Endothelial cell of umbilical vein (primary cell): Measurements from ENCODE around the gene GUCY1B1. TPM values are rescaled to one million over a fixed set of nuclear protein-coding genes. Genes with fewer than 3 reads are reported as not detected.

Experiments used
- BruUV-seq: library from RNA; stranded (reverse); fragments of 400-500 nt; replicated peaks from 2 replicates; lab custom pipeline; 2021; lab: Mats Ljungman, UMichigan
- CTCF ChIA-PET: fragments of 300-600, 350-600 bp; sonication (Branson Sonifier 250); formaldehyde crosslinking; loops from one replicate; lab custom pipeline; 2021; ENCODE audit warnings: antibody characterized with exemption, inconsistent platforms; lab: Charles Lee
- POLR2A ChIA-PET: fragments of 300-600, 350-600 bp; sonication (Branson Sonifier 250); formaldehyde crosslinking; loops from one replicate; lab custom pipeline; 2021; ENCODE audit warnings: antibody characterized with exemption, inconsistent platforms; lab: Charles Lee
- DNase-seq: peaks from one replicate; pipeline ENCODE4 v3.0.0-alpha.2; 2011; ENCODE audit warnings: low read depth, low spot score
- FAIRE-seq: peaks from 2 replicates; lab custom pipeline; 2011; peaks lifted over from hg19 to GRCh38; lab: Jason Lieb, UNC
- H2AFZ ChIP-seq: 2 replicates; pipeline ENCODE4 v1.6.0; 2012; ENCODE audit warnings: low read depth, low read length, control low read depth, inconsistent platforms
- H3K27ac ChIP-seq: 2 replicates; pipeline ENCODE4 v1.5.1; 2011; ENCODE audit warnings: low read depth, mild to moderate bottlenecking, control low read depth, low read length, moderate library complexity; ENCODE audit not compliant: insufficient read depth
- H3K27me3 ChIP-seq, 2 experiments: 2 replicates each; pipeline versions ENCODE4 v1.6.0 to v1.6.1; 2011; ENCODE audit warnings: low read length in 2 of 2, mixed read lengths in 1 of 2; ENCODE audit not compliant: control insufficient read depth in 2 of 2, insufficient read depth in 2 of 2
- H3K36me3 ChIP-seq, 2 experiments: 2 replicates in 1 of 2; 3 replicates in 1 of 2; pipeline ENCODE4 v1.5.1; 2011; ENCODE audit warnings: low read length in 2 of 2, mild to moderate bottlenecking in 1 of 2, moderate library complexity in 1 of 2; ENCODE audit not compliant: control insufficient read depth in 2 of 2, insufficient read depth in 2 of 2; ENCODE audit errors: extremely low read depth in 1 of 2
- H3K4me1 ChIP-seq: 3 replicates; pipeline ENCODE4 v1.5.1; 2011; ENCODE audit warnings: mild to moderate bottlenecking, low read length; ENCODE audit not compliant: control insufficient read depth, insufficient read depth; ENCODE audit errors: extremely low read depth
- H3K4me2 ChIP-seq: 2 replicates; pipeline ENCODE4 v1.6.1; 2011; ENCODE audit warnings: low read length, control low read depth, mixed read lengths; ENCODE audit not compliant: insufficient read depth
- H3K4me3 ChIP-seq, 3 experiments: fragments of 200-600 bp in 1 of 3; sonication (generic), shearing (Covaris generic) in 1 of 3; replicated peaks in 1 of 3; 2 replicates each; pipeline ENCODE4 v1.5.1; 2011 to 2016; ENCODE audit warnings: control low read depth in 3 of 3, low read length in 3 of 3, mild to moderate bottlenecking in 2 of 3, inconsistent platforms in 1 of 3, low read depth in 1 of 3, moderate library complexity in 1 of 3; ENCODE audit not compliant: insufficient read depth in 1 of 3
- H3K79me2 ChIP-seq: 2 replicates; pipeline ENCODE4 v1.6.0; 2012; ENCODE audit warnings: low read length, inconsistent platforms; ENCODE audit not compliant: control insufficient read depth, insufficient read depth
- H3K9ac ChIP-seq: replicated peaks from 2 replicates; pipeline ENCODE3; 2011; ENCODE audit warnings: low read length, control low read depth; ENCODE audit not compliant: insufficient read depth; ENCODE audit errors: extremely low read depth
- H3K9me1 ChIP-seq: replicated peaks from 3 replicates; pipeline ENCODE4 v1.6.0; 2011; ENCODE audit warnings: mild to moderate bottlenecking, low read length; ENCODE audit not compliant: control insufficient read depth, insufficient read depth; ENCODE audit errors: extremely low read depth
- H3K9me3 ChIP-seq: replicated peaks from 2 replicates; pipeline ENCODE4 v1.5.1; 2012; ENCODE audit warnings: low read length, inconsistent platforms; ENCODE audit not compliant: control insufficient read depth, insufficient read depth
- H4K20me1 ChIP-seq: replicated peaks from 2 replicates; pipeline ENCODE3; 2011; ENCODE audit warnings: mild to moderate bottlenecking, low read length; ENCODE audit not compliant: control insufficient read depth, insufficient read depth; ENCODE audit errors: extremely low read depth
- EZH2 ChIP-seq: IDR thresholded peaks from 2 replicates; pipeline ENCODE4 v1.6.1; 2012; ENCODE audit warnings: borderline replicate concordance, low read depth, mild to moderate bottlenecking, moderate library complexity, low read length, inconsistent platforms; ENCODE audit not compliant: severe bottlenecking
- FOS ChIP-seq: IDR thresholded peaks from 2 replicates; pipeline ENCODE4 v1.6.1; 2011; ENCODE audit warnings: mild to moderate bottlenecking, low read length, moderate library complexity, borderline replicate concordance; ENCODE audit not compliant: insufficient read depth
- GATA2 ChIP-seq: IDR thresholded peaks from 2 replicates; pipeline ENCODE4 v1.7.0; 2011; ENCODE audit warnings: low read depth, mild to moderate bottlenecking, moderate library complexity, mixed read lengths, low read length; ENCODE audit not compliant: insufficient read length, insufficient read depth
- JUN ChIP-seq: IDR thresholded peaks from 2 replicates; pipeline ENCODE4 v1.6.1; 2011; ENCODE audit warnings: borderline replicate concordance, low read depth; ENCODE audit not compliant: insufficient read length, insufficient read depth
- MYC ChIP-seq: IDR thresholded peaks from one replicate; pipeline ENCODE4 v1.6.1; 2011; ENCODE audit warnings: mild to moderate bottlenecking, low read depth, low read length
- POLR2A ChIP-seq: IDR thresholded peaks from 2 replicates; pipeline ENCODE4 v1.6.1; 2012; ENCODE audit warnings: low read depth, mild to moderate bottlenecking, control low read depth, low read length
- POLR2AphosphoS5 ChIP-seq: IDR thresholded peaks from 2 replicates; pipeline ENCODE4 v1.6.1; 2012; ENCODE audit warnings: low read depth, mild to moderate bottlenecking, control low read depth, low read length, moderate library complexity; ENCODE audit not compliant: insufficient read depth
- dilution Hi-C: fragments of 300-500 bp; cut with MboI; formaldehyde crosslinking; loops from one replicate; pipeline ENCODE4 v1.15.0; 2019; ENCODE audit warnings: low sequenced_read_pairs; ENCODE audit not compliant: extremely low pct_ligation_motif_present
- intact Hi-C: fragments of 100-400 bp; cut with micrococcal nuclease; formaldehyde crosslinking; loops from one replicate; pipeline ENCODE4 v1.10.0; 2022
- polyA plus RNA-seq, 4 experiments: library from polyadenylated mRNA; depleted of rRNA in 3 of 4; stranded (reverse) in 3 of 4; unstranded in 1 of 4; fragments of >200 nt; gene quantifications; 2 replicates each; pipeline versions ENCODE4 v1.2.1 to v1.2.3, GENCODE V29; 2011 to 2012; ENCODE audit warnings: missing spikeins in 1 of 4
- total RNA-seq: library from RNA; stranded (reverse); gene quantifications from 2 replicates; pipeline ENCODE4 v1.2.3, GENCODE V29; 2021
- TF ChIP-seq, protein P1 (sequence below), 2 donors: IDR thresholded peaks; 1 replicate in 1 of 2; 2 replicates in 1 of 2; pipeline ENCODE4 v1.5.1; 2011; ENCODE audit warnings: low read length in 2 of 2, mild to moderate bottlenecking in 2 of 2, moderate library complexity in 2 of 2, control low read depth in 1 of 2, inconsistent platforms in 1 of 2, low read depth in 1 of 2; ENCODE audit not compliant: insufficient read depth in 1 of 2; ENCODE audit errors: extremely low read depth in 1 of 2
- TF ChIP-seq, protein P2 (sequence below): IDR thresholded peaks from 2 replicates; pipeline ENCODE4 v1.6.1; 2011; ENCODE audit not compliant: insufficient read depth, insufficient read length

GUCY1B1 gene
- total and polyA plus RNA-seq, 2 donors (not counting 3 experiments of a cell fraction or from before 2014, with no cell fraction given) = 1.9 to 4.7 TPM

DNA sequence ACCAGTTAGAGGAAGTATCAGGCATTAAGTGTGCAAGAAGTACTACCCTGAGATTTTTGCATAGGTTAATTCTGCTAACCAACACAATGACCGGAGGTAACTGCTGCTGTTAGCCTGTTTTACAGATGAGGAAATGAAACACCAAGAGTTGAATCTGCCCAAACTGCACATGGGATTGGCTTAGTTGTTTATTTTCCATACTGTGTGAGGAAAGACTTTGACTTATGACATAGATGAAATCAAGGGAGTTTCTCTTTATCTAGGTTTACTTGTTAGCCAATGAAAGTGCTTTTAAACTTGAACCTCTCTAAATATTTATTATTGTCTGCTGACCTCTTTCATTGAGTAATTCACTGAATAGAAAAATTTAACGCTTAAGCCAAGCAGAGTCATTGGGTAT lies 10.3 kb downstream of the GUCY1B1 start:
- Histone ChIP-seq H3K79me2 (no peaks in the 10 kb centered on the region), H3K9me1 (no peaks in the 10 kb centered on the region), H3K27me3 (no peaks in the 10 kb centered on the region), H3K27ac (no peak overlapping the region), H2AFZ (no peak overlapping the region), H3K4me1 (no peaks in the 10 kb centered on the region), H3K9me3 (no peaks in the 10 kb centered on the region), H3K36me3 (no peaks in the 10 kb centered on the region), H3K9ac (no peak overlapping the region), H3K4me2 (no peak overlapping the region), H3K4me3 (no peak overlapping the region), H4K20me1 (no peaks in the 10 kb centered on the region)
- FAIRE-seq = no peak
- no peak for DNase-seq
- intact Hi-C loops (no loop called here), dilution Hi-C loops (no loop called here)
- TF ChIP-seq, protein P1, sequence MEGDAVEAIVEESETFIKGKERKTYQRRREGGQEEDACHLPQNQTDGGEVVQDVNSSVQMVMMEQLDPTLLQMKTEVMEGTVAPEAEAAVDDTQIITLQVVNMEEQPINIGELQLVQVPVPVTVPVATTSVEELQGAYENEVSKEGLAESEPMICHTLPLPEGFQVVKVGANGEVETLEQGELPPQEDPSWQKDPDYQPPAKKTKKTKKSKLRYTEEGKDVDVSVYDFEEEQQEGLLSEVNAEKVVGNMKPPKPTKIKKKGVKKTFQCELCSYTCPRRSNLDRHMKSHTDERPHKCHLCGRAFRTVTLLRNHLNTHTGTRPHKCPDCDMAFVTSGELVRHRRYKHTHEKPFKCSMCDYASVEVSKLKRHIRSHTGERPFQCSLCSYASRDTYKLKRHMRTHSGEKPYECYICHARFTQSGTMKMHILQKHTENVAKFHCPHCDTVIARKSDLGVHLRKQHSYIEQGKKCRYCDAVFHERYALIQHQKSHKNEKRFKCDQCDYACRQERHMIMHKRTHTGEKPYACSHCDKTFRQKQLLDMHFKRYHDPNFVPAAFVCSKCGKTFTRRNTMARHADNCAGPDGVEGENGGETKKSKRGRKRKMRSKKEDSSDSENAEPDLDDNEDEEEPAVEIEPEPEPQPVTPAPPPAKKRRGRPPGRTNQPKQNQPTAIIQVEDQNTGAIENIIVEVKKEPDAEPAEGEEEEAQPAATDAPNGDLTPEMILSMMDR (IDR thresholded peaks at IDR 0.05; ENCODE audit: extremely low read depth in 1 of 2, insufficient read depth in 1 of 2, low read depth in 1 of 2, low read length in 2 of 2) = no peak
- TF ChIP-seq, protein P2, sequence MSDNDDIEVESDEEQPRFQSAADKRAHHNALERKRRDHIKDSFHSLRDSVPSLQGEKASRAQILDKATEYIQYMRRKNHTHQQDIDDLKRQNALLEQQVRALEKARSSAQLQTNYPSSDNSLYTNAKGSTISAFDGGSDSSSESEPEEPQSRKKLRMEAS = no peak
- TF ChIP-seq GATA2 (no peak), JUN (no peak), FOS (no peak), POLR2A (no peak), POLR2AphosphoS5 (no peak), EZH2 (no peak), MYC (no peak)
- no TSS peak for BruUV-seq
- POLR2A ChIA-PET = no interaction called here
- CTCF ChIA-PET = interaction anchor here (2.4 to 3.3 kb wide), 3 partner anchors 14 to 18 kb away, joined by 8 to 11 read pairs (median 10); no protein-coding TSS in a partner anchor
